HG03442 (cell line): ENCODE measurements around the gene SLC9A2.

Experiments used
- ATAC-seq: cut with Tn5 transposase; IDR thresholded peaks from one replicate; pipeline ENCODE4 v1.9.1; 2021; ENCODE audit warnings: mild to moderate bottlenecking, moderate library complexity; ENCODE audit not compliant: unreplicated experiment

The SLC9A2 gene

DNA sequence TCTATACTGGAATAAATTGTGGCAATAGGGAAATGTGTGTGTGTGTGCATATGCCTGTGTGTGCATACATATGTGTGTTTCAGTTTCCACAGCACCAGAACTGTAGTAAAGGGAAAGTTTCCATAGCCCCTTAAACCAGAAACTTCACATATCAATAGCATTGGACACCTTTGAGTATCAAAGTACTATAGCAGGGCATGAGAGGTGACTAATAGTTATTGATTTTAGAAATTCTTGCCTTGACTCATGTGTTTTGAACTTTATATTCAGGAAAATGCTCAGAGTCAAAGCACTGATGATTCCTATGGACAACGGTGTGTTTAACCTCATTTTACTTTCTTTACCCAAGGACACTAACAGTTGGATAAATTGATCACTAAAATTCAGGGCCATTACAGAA is 50.0 kb downstream of the SLC9A2 start:
- ATAC-seq = no peak

DNA sequence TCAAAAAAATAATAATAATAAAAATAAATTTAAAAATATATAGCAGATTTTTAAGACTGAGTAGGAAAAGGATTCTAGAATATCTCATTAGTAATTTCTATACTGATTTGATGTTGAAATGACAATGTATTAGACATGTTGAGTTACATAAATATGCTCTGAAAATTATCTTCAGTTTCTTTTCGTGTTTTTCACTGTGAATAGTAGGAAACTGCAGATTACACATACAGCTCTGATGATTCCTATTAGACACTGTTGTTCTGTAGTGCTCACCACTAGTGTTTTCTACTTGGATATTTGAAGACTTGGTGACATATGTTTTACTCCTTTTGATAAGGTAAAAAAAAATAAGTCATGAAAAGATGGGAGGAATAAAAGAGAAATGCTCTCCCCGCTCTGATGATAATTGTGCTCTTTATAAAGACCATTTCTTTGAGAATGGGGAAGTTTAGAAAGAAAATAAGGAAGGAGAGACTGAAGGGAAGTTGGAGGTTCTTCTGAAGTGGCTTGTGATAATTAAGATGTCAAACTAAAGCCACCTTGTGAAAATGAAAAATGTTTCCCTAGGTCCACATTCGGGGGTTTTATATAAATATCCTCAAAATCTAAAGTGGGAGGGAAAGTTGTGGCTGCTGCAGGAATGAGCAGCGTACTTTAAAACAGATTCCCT is 52.9 kb downstream of the SLC9A2 start:
- no peak for ATAC-seq

DNA sequence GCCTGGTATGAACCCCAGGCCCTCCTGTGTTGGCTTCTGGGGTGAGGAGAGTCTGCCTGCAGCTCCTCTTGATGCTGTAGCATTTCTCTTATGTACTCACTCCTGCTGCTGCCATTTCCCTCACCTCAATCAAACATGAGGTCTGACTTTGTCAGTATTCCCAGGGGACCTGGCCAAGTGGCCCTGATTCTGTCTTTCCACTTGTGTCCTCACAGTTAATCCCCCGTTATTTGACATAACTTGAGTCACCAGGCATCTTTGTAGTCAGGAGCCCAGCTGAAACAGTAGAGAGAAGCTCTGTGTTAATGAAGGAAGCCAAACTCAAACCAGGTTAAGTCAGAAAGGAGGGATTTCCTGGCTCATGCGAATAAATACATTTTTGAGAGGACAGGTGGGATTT is 55.0 kb downstream of the SLC9A2 start:
- ATAC-seq = no peak

DNA sequence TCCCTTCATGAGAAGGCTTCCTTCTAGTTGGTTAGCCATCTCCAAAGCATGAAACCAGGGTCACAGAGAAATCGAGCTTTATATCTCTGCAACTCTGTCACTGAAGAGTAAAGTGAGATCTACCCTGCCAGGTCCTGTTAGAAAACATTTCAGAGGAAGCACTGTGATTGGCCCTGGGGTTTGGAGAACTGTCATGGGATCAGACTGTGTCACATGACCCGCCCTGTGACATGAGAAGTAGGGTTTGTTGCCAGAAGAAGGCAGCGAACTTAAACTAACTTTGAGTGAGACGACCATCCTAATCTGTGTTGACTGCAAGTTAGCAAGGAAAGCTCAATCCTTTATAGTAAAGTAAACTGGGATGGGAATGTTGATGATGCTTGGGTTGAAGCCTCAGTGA is 55.5 kb downstream of the SLC9A2 start:
- ATAC-seq = no peak

DNA sequence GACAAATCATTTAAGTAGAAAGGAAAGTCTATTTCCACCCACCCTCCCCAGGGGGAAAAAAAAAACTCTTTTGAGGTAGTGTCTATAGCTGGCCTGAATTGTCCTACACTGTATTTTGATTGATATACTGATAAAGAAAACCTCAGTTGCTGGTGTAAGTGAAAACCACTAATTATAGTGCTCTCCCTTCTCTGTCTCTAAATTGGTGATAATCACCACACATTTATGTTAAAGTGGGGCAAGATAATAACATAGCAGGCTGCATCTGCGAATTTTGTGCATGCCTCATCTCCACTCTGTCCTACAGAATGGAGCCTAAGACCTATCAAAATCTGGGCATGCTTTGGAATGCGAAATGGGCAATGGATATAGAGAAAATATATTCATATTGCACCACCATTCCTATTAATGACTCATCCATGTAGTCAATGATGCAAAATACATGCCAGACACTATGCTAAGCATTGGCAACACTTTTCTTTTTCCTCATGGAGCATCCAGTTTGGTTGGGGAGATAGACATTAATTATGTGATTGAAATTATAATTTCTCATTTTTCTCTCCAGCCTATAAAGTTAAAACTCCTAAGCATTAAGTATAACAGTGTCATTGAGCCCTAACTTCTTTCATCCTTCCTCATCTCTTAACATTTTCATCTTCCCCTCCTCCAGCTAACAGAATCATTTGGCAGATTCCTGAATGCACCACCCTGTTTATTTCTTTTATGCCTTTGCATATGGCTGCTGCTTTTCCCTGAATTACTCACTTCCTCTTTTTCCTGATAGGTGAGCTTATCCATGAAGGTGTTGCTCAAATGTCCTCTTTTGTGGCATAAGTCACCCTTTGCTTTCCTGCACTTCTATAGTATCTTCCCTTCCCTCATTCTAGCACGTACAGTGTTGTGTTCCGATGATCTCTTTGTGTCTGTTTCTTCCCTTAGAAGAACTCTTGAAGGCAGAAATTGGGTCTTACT is 58.2 kb downstream of the SLC9A2 start:
- ATAC-seq = no peak

DNA sequence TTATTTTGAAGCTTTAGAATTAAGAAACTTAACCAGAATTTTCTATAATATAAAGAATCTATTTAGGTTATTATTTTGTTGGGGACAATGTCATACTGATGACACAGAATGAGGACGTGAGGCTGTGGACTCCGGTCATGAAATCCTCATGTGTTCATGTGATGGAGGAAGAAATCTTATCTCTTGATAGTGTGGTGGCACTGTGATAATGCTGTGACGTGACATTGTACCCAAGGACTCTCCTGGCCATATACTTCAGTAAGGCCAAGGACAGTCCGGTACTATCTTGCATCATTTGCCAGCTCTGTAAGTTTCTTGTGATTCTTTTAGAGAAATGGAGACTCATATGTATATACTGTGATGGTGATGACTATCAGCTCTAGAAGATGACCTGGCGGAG is 59.1 kb downstream of the SLC9A2 start:
- ATAC-seq = no peak

DNA sequence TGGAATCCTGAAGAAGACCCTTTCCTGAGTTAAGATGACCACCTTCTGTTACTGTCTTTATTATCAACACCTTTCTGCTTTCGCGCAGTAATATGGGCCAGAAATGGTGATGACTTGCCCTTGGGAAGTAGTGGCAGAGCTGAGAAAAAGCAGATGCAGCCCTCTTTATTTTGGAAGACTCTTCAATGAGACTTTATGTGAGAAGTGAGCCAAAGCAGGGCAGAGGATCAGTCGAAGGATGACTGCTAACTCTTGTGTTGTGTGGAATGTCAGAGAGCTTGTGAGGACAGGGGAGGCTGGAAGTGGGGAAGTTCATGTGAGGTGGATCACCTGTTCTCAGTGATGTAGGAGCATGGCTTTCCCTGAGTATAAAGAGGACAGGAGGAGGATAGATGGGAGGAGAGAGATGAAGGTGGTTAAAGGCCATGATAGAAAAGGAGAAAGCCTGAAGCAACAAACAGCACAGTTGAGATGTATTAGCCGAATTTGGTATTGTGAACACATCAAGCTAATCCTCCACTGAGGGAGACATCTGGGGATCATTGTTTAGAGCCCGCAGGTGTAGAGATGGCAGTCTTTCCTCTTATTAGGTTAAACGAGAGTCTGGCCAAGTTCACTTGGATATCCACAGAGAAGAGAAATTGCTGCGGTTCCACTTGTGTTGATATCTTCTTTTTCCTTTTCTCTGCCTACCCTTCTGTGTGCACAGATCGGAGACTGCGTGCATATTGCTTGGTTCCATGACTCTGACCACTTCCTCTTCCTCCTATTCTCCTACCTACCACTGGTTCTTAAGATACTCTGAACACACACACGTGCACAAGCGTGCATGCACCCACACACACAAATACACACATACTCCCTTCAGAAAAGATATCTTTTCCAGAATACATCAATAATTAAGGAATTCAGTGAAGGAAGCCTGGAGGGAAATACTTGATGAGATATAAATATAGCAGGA is 67.4 kb downstream of the SLC9A2 start:
- ATAC-seq = no peak

DNA sequence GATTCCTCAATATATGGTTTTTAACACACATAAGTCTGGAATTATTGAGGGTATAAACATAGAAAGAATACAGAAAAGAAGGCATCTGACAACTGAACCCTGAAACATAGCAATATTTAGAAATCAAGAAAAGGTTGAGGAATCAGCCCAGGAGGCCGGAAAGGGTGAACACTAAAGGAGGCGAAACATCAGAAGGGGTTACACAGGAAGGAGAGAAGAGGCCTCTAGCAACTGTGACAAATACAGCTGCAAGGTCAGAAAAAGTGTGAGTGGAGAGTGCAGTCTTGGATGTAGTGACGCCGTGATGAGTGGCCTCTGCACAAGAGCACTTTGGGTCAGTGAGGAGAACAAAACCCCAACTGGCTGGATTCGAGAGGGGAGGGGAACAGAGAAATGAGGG is 70.7 kb downstream of the SLC9A2 start:
- ATAC-seq = no peak

DNA sequence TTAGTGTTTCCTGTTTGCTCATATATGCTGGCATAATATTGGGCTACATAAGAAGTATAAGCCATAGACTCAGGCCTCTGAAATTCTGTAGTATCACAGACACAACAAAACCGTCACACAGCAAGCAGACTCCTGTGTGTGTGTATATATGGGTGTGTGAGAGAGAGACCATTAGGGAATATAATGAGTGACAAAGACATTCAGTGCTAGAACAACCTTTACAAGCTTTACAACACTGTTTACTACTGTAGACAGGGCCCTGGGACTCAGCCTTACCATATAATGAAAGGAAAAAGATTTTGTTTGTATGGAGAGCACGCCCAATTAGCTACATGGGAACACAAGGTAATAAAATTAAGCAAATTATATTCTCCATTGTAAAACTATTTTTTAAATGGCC is 77.1 kb downstream of the SLC9A2 start:
- ATAC-seq = no peak

DNA sequence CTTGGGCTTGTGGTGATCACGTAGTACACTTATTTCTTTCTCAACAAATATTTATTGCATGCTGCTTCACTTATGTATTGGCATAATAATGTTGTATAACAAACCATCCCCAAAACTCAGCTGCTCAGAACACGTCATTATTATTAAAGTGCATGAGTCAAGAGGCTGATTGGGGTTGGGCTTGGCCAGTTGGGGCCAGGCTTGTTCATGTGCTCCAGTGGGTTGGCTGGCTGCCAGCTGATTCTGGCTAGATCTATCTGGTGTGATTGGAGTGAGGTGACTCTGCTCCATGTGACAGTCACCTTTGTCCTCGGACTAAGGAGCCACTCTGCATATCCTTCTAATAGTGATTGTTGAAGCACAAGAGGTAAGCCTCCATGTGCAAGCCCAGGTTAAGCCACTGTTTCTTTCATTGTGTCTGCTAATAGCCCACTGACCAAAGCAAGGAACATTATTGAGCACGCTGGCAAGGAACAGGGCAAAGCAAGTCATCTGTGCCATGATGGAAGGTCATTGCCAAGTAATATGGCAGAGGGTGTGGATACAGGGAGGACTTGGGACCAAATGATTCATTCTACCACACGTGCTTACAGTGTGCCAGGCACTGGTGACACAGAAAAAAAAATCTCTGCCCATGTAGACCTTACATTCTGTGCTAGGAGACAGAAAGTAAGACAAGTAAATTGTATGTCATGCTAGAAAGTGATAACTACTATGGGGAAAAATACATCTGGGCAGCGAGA is 79.2 kb downstream of the SLC9A2 start:
- no peak for ATAC-seq

DNA sequence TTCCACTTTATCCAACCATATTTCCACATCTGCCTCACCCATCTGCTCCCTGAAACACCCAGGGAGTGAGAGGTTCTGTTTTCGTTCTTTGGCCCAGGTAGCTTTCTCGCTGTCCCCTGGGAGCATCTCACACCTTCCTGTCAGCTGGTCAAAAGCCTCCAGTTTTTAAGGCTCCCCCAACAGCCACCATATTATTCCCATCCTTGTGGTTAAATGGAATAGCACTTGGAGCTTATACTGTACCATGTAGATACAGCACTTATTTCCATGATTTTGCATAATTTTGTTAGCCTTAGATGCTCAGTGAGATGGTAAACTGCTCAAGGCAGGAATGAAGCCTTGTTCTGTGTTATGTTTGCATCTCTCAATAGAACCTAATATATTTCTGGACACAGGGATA is 84.0 kb downstream of the SLC9A2 start:
- no peak for ATAC-seq

DNA sequence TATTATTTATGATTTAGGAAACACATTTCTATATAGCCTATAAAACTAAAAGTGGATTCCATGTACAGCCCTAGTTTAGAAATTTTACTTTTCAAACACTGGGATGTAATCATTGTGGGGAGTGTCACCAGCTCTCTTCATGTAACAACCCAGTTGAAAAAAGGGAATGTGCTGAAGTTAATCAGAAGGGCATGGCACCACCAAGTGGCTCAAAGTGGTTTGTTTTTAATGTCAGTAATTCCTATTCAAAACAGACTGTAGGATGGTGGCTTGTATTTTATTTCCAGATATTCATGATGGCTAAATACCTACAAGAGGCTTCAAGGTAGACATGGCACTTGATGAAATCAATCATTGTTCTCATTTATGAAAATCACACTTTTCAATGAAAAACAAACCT is 84.4 kb downstream of the SLC9A2 start:
- no peak for ATAC-seq

DNA sequence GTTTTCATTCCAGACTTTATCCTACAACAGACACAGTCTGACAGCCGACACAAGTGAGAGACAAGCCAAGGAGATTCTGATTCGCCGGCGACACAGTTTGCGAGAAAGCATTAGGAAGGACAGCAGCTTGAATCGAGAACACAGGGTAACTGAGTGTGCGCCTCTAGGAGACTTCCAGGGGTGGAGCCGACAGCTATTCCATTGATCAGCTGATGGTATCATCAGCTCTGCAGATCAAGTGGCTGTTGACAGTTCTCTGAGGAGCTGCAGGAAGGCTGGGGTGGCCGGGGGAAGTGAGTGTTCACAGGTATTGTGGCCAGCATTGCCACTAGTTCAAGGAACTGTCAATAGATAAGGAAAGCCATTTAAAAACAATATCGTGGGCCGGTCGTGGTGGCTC is 85.2 kb downstream of the SLC9A2 start:
- no peak for ATAC-seq

DNA sequence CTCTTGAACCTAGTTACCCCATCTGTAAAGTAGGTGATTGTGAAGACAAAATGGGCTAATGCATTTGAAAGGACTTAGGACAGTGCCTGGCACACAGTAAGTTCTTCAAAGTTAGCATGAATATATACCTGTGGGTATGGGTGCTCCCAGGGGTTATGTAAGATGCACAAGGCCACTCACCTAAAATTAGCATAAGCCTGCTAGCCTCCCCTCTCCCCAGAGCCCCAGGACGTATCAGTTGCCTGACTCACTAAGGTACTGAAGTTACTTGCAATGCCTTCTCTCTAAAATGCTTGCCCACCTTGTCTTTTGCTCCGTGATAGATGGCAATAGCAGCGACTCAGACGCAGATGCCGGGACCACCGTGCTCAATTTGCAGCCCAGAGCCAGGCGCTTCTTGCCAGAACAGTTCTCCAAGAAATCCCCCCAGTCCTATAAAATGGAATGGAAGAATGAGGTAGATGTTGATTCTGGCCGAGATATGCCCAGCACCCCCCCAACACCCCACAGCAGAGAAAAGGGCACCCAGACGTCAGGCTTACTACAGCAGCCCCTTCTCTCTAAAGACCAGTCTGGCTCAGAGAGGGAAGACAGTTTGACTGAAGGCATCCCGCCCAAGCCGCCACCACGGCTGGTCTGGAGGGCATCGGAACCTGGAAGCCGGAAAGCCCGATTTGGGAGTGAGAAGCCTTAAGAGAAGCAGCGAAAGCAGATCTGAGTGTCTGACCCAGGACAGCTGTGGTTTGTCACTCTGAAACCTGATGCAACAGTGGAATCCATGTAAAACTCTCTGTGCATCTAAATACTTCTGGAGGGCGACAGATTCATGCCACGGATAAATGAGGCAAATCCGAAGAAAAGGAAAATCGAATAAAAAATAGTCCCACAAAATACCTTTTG is 88.7 kb downstream of the SLC9A2 start:
- ATAC-seq = no peak

DNA sequence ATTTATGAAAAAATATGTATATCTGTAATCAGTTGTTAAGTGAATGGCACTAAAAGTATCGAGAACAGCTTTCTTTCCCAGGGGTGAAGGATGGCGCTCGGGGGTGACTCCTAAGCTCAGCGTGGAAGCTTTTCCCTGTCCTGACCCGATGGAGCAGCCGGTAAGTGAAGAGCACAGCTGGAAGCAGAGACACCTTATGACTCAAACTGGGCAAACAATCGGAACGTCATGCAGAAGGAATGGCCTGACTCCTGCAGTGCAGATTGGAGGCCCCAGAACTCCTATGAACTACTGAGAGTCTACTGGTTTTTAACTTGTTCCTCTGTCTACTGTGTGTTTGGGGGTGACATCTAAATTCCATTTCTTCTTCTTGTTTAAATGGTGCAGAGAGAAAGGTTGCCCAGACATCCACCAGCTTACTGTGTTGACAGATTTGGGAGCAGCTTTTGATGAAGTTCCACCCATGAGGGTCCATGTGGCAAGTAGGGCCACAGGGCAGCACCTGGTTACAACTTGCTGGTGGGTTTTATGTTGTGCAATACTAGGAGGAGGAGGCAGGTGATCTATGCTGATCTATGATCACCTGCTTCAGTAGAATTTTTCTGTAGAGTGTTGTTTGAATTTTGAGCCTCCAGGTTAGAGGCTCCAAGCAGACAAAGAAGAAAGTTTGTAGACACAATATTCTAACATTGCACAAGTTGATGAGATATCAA is 89.7 kb downstream of the SLC9A2 start:
- ATAC-seq = no peak

DNA sequence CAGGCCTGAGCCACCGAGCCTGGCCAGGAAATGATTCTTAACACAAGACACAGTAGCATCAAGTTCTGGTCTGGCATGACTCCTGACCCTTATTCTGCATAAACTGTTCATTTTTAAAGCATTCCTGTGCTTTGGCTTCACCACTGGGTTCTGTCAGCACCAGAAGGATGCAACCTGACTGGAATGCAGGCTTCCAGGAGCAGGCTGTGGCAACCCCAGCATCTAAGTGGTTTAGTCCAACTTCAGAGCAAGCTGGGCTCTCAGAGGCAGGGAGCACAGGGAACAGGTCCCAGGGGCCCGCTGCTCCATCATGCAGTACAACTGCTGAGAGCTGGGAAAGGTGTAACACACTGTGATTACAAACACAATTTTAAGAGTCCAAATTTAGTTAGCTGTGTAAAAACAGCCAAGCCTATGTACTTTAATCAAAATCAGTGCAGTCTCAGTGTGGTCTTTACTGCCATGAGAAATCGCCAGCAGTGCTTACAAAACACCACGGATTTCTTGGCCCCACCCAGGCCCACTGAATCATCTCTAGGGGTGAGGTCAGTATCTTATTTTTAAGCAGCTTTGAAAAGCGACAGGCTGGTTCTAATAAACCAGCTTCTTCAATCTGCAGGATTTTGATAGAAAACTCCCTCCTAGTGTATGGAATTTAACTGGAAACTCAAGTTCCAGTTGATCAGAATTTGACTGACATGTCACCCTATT is 98.1 kb downstream of the SLC9A2 start:
- ATAC-seq = no peak

DNA sequence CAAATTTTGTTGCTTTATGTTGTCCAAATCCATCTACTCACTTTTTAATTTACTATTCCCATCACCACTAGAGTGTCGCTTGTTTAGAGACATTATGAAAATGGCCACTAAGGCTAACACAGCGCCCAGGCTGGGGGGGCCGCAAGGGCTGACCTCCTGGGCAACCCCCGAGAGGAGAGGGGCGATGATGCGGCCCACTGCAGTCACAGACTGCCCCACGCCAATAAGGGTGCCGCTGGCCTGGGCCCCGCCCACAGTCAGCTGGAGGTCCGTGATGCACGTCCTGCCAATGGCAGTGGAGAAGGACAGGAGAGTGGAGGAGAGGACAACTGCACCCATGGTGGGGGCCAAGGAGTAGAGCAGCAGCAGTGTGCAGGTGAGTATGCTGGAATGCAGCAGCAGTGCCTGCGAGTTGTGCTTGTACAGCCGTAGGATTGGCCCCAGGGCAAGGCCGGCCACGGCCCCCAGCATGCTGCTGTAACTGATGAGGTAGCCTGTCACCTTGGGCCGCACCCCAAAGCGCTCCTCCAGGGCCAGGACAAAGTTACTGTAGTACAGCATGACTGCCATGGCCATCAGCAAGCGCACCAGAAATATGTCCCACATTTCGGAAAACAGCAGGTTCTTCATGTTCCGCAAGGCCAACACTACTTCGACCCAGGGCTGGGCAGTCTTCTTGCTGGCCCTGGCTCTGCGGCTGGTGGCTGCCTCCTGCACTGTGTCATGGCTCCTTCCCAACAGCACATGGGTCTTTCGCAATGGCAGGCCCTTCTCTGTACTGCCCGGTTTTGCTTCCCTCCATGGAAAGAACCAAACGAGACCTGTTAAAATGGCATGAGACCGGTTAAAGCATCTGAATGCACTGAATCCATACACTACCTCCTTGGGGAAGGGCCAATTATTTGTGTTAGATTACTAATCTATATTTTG is 99.3 kb downstream of the SLC9A2 start:
- no peak for ATAC-seq
